Hindlimb muscle (tissue), 1 donor: ENCODE measurements around the gene HOOK2. TPM values are rescaled to one million over a fixed set of nuclear protein-coding genes. Genes with fewer than 3 reads are reported as not detected.
A peak's percentile ranks its signal among the peaks of the same experiment; 100 is the strongest.
"Not testable (repeated sequence)": the region's sequence is repeated elsewhere in the genome, so short reads cannot be mapped to it uniquely, and the experiment has no call there.

Experiments
- DNase-seq: peaks from one replicate; pipeline ENCODE4 v3.0.0-alpha.2; 2013
- polyA plus RNA-seq: library from polyadenylated mRNA; unstranded; fragments of 120-200 nt; gene quantifications from one replicate; pipeline ENCODE4 v1.2.1, GENCODE V29; 2013; ENCODE audit not compliant: insufficient read length

The HOOK2 gene, protein sequence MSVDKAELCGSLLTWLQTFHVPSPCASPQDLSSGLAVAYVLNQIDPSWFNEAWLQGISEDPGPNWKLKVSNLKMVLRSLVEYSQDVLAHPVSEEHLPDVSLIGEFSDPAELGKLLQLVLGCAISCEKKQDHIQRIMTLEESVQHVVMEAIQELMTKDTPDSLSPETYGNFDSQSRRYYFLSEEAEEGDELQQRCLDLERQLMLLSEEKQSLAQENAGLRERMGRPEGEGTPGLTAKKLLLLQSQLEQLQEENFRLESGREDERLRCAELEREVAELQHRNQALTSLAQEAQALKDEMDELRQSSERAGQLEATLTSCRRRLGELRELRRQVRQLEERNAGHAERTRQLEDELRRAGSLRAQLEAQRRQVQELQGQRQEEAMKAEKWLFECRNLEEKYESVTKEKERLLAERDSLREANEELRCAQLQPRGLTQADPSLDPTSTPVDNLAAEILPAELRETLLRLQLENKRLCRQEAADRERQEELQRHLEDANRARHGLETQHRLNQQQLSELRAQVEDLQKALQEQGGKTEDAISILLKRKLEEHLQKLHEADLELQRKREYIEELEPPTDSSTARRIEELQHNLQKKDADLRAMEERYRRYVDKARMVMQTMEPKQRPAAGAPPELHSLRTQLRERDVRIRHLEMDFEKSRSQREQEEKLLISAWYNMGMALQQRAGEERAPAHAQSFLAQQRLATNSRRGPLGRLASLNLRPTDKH
- polyA plus RNA-seq: 30.2 TPM

DNA sequence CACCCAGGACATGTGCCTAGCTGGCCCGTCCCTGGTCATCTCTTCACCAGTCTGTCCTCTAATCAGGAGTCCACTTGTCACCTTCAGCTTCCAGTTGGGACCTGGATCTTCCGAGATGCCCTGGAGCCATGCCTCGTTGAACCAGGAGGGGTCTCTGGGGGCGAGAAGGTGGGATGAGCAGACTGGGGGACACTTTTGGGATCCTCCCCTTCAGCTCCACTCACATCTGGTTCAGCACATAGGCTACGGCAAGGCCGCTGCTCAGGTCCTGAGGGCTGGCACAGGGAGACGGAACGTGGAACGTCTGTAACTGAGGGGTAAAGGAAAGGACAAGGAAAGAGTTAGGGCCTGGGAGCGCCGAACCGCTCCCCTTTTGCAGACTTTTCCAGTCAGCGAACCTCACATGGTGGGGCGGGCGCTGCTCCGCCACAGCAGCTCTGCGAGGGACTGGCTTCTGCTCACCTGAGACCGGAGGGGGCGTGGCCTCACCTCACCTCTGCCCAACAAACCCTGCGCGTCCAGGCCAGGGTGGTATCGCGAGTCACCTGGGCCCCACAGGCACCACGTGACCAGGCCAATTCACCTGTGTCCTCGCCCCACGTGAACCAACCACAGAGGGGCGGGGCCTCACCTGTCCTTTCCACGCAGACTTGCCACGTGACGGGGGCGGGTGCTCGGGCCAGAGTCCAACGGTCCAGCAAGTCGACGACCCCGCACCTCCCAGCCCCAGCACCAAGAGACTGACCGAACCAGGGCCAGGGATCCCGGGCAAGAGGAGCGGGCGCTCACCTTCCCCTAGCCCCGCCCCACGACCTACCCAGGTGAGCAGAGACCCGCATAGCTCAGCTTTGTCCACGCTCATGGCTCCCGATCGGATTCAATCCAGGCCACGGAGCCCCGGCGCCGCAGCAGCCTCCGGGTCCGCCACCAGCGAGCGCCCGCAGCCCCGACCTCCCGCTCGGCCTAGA, at the start of gene HOOK2:
HOOK2 (minus strand) TSS at position 965 of the 968 bp plus-strand sequence; CDS start at position 862, 103 bp downstream.
- DNase-seq: no peak

DNA sequence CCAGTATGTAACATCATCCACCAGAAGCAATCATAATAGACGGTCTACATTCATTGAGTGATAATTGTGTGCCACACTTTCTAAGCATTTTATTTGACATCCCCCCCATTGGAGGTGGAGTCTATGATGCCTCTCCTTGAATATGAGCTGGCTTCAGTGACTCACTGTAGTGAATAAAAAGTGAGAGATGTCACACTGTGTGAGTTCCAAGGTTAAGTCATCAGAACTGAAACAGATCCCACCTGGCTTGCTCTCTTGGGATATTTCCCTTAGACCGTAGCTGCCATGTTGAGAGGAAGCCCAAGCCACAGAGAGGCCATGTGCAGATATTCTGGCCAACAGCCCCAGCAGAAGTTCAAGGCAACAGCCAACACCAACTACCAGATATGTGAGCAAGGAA, 46.4 kb upstream of the HOOK2 start:
- no peak for DNase-seq

DNA sequence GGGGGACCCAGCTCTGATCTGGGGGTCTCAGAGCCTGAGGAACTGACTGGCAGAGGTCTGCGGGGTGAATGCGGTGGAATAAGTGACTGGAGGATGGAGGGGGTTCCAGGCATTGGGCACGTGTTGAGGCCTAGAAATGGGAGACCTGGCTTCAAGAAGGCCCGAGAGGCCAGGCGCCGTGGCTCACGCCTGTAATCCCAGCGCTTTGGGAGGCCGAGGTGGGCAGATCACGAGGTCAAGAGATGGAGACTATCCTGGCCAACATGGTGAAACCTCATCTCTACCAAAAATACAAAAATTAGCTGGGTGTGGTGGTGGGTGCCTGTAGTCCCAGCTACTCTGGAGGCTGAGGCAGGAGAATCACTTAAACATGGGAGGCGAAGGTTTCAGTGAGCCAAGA, 42.5 kb upstream of the HOOK2 start:
- DNase-seq: not testable (repeated sequence)

DNA sequence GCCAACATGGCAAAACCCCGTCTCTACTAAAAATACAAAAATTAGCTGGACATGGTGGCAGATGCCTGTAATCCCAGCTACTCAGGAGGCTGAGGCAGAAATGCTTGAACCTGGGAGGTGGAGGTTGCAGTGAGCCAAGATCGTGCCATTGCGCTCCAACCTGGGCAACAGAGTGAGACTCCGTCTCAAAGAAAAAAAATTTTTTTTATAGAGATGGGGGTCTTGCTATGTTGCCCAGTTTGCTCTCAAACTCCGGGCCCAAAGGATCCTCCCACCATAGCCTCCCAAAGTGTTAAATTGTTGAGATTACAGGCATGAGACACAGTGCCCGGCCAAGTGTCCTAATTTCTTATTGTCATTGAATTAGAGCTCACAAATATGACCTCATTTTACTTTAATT, 41.8 kb upstream of the HOOK2 start:
- DNase-seq: not testable (repeated sequence)

DNA sequence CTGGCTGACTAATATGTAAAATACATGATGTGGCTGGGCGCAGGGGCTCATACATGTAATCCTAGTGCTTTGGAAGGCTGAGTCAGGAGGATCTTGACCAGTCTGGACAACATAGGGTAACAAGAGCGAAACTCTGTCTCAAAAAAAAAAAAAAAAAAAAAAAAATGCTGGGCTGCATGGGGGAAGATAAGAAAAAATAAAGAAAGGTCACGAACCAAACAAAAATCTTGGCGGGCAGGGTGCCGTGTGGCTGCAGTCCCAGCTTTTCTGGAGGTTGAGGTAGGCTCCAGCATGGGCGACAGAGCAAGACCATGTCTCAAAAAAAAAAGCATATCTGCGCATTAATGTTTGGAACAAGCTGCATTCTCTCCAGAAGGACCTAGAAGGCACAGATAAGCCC, 39.7 kb upstream of the HOOK2 start:
- DNase-seq: no peak

DNA sequence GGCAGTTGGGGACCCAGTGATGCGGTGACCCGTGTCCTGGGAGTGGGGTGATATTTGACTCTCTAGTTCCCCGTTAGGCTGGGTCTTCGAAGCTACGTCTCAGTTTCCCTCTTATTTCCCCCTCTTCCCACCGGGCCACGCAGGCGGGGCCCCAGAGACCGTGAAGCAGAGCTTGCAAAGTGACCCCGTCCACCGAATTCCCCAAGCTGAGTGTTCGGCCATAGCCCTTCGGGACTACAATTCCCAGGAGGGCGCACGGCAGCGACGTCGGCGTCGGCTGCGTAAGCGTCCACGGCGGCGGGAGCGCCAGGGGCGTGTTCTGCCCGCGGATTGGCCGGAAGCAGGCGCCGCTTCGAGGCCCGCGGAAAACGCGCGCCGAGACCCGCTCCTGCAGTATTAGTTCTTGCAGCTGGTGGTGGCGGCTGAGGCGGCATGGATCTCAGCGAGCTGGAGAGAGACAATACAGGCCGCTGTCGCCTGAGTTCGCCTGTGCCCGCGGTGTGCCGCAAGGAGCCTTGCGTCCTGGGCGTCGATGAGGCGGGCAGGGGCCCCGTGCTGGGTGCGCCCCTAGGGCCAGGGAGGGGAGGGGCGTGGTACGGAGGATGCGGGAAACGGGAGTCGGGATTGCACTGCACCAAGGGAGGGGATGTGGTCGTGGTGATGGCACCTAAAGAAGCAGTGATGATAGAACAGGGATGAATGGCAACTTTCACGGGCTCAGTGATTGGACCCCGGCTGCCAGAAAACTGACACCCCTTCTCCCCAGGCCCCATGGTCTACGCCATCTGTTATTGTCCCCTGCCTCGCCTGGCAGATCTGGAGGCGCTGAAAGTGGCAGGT, 31.1 kb upstream of the HOOK2 start, which contains the start of gene RNASEH2A:
RNASEH2A (plus strand) TSS at position 343 of the 840 bp plus-strand sequence; CDS start at position 433, 90 bp downstream.
- DNase-seq: peak; percentile 91

DNA sequence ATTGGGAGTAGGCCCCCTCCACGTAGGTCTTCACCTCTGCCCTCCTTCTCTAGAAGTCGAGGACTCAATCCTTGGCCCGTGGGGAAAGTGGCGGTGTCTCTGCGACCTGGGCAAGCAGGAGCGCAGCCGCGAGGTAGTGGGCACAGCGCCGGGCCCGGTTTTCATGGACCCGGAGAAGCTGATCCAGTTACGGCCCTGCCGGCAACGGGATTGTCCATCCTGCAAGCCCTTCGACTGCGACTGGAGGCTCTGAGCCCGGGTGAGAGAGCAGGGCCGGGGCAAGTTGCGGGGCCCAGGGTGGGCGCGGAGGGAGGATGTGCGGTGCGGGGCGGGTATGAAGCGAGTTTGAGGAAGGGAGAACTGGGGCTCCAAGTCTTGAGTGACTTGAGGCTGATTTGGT, 28.7 kb upstream of the HOOK2 start:
- DNase-seq: no peak

DNA sequence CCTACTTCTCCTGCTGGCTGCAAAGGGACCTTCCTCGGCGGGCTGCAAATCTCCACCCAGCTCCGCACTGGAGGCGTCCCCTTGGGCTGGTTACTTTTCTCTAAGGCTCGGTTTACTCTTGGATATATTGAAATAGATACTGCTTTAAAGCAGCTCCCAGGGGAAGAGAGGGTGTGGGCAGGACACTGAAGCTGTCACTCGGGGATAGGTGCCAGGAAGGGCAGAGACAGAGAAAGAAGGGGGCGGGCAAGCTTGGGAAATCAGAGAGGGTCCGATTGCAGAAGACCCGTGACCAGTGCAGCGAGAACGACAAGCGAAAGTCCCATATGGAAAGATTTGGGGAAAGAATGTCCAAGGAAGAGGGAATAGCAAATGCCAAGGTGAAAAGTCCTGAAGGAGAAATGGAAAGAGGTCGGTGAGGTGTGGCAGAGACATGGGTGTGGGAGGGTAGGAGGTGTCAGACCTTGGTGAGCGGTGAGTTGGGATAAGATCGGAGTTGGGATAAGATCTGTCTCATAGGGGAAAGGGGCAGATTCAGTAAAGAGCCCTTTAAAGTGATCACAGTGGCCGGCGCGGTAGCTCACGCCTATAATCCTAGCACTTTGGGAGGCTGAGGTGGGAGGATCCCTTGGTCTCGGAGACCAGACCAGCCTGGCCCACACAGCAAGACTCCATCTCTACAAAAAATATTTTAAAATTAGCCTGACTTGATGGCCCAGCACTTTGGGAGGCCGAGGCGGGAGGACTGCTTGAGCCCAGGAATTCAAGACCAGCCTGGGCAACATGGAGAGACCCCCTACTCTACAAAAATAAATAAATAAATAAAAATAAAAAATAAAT, 27.1 kb upstream of the HOOK2 start:
- no peak for DNase-seq

DNA sequence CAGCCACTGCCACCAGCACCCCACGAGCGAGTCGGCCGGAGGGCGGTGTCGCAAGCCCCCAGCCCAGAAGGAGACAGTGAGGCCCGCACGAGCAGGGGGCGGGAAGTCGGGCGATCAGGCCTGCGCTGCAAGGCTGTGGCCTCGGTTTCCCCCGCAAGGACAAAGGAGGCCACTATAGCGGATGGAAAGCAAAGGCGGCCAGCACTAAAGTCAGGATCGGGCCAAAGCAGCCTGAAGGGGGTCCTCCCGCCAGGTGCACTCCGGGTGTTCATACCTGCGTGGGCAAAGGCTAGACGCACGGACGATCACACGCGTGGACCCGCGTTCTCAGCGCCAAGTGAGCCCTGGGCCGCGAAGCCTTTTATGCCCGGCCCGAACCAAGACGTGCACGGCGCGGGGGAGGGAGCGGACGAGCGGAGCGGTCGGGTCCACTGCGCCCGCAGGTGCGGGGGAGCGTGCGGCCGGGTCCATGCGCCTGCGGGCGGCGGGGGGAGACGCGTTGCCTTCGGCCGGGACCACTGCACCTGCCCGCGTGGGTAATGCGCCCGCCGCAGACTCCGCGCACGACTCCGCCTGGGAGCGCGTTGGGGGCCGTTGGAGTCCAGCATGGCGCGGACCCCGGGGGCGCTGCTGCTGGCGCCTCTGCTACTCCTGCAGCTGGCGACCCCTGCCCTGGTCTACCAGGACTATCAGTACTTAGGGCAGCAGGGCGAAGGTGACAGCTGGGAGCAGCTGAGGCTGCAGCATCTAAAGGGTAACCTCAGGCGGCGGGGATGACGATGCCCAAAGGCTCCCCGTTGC, 26.3 kb upstream of the HOOK2 start, which contains the start of the genes PRDX2 and THSD8:
PRDX2 (minus strand) TSS at position 335 of the 801 bp plus-strand sequence. CDS start 539 bp downstream, outside the sequence.
THSD8 (plus strand) TSS at position 604 of the 801 bp plus-strand sequence; CDS start at position 607, 3 bp downstream.
- DNase-seq: peak; percentile 85

DNA sequence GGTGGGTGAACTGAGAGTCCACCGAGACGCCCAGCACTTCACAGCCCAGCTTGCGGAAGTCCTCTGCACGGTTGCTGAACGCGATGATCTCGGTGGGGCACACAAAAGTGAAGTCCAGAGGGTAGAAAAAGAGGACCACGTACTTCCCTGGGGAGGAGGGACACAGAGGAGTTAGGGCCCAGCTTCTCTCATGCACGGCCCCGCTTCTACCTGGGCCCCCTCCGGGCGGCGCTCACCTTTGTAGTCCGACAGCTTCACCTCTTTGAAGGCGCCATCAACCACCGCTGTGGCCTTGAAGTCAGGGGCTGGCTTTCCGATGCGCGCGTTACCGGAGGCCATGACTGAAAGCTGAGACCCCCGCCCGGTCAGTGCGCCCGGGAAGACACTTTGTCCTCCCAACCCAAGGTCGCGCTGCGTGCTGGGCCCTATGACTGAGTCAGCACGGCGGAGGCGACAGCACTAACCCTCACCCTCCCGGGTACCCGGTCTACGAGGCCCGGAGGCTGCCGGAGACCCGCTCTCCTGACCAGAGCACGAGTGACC, 25.6 kb upstream of the HOOK2 start:
- DNase-seq: no peak

DNA sequence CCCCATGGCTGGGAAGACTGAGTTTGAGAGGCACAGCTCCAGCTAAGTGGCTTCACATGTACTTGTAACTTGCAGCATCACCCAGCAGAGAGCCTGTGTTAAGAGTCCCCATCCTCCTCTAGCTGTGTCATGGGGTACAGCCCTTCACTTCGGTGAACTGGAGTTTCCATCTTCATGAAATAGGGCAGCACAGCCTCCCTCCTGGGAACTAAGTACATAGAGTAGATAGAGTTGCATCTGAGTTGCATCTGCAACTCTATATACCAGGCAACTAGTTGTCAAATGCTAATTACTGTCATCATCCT, 25.1 kb upstream of the HOOK2 start:
- DNase-seq: no peak

DNA sequence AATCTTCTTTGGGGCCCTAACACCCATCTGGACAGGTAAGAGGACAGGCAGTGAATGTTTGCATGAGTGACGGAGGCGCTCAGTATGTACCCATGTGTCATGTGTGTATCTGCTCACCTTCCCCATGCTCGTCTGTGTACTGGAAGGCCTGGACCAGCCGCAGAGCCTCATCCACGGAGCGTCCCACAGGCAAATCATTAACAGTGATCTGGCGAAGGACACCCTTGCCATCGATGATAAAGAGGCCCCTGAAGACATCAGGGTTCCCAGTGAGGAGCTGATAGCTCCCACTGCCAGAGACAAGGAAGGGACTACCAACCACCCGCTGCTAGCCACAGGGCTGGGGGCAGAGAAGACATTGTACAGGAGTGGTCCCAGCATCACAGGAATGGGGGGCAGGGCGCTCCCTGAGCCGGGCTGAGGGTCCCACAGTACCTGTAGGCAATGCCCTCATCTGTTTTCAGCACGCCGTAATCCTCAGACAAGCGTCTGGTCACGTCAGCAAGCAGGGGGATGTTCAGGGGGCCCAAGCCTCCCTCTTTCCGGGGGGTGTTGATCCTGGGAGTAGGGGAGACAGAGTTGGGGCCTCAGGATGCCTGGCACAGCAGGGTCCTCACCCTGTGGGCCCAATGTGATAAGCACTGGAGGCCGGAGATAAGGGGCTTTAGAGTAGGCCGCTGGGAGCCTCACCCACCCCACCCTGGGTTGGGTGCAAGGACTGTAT, 24.6 kb upstream of the HOOK2 start:
- no peak for DNase-seq

DNA sequence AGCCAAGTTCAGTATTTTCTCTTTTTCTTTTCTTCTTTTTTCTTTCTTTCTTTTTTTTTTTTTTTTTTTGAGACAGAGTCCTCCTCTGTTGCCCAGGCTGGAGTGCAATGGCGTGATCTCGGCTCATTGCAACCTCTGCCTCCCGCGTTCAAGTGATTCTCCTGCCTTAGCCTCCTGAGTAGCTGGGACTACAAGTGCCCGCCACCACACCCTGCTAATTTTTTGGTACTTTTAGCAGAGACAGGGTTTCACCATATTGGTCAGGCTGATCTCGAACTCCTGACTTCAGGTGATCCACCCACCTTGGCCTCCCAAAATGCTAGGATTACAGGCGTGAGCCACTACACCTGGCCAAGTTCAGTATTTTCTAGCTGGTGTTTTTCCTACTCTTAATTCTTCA, 22.3 kb upstream of the HOOK2 start:
- DNase-seq: not testable (repeated sequence)

DNA sequence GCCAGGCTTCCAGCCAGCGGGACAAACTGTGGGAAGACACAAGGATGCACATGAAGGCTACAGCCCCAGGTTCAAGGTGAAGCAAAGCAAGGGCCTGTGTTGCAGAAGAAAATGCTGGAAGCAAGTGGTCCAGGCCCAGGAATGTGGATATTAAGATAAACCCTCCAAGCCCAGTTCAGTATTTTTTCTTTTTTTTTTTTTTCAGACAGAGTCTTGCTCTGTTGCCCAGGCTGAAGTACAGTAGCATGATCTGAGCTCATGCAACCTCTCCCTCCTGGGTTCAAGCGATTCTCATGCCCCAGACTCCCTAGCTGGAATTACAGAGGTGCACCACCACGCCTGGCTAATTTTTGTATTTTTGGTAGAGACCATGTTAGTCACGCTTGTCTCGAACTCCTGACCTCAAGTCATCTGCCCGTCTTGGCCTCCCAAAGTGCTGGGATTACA, 21.8 kb upstream of the HOOK2 start:
- no peak for DNase-seq

DNA sequence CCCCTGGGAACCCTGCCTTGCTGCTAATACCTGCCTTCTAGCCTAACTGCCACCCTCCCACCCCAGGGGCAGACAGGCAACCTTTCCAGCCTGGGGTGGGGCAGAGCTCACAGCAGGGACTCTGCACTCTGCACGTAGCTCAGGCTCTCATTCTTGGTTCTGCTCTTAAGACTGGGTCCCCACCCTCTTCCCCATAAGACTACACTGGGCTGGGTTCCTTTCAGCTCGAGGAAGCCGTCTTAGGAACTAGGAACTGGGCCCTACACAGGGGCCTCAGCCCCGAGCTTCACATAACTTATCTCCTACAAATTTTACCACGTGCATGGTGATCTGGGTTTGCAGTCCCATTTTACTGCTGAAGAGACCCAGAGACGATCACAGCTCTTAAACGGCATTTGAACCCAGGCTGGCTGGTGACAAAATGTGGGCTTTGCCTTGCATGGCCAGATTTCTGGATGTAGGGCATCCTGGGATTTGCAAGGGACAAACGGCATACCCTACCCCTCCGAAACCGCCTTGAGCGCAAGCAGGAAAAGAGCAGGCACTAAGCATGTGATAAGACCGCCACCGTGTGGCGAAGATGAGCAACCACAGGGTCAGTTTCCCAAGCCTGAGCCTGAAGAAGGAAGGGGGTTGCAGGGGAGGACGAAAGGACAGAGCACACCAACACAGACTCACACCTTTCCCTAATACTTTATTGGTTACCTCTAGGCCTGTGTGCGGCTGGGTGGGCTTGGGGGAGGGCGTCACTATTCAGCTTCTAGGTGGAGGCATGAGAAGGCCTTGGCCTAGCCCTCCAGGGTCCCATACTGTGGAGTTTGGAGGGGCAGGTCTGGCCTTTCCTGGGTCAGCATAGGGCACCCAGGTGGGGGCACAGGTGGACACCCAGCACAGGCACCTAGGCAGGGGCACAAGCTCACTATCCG, 21.1 kb upstream of the HOOK2 start:
- DNase-seq: peak; percentile 85

DNA sequence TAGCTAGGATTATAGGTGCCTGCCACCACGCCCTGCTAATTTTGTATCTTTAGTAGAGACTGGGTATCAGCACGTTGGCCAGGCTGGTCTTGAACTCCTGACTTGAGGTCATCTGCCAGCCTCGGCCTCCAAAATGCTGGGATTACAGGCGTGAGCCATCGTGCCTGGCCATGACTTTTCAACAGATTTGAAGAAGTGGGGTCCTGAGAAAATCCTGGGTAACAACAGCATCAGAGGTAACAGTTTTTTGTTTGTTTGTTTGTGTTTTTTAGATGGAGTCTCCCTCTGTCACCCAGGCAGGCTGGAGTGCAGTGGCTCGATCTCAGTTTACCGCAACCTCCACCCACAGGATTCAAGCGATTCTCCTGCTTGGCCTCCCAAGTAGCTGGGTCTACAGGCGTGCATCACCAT, 19.6 kb upstream of the HOOK2 start:
- no peak for DNase-seq

DNA sequence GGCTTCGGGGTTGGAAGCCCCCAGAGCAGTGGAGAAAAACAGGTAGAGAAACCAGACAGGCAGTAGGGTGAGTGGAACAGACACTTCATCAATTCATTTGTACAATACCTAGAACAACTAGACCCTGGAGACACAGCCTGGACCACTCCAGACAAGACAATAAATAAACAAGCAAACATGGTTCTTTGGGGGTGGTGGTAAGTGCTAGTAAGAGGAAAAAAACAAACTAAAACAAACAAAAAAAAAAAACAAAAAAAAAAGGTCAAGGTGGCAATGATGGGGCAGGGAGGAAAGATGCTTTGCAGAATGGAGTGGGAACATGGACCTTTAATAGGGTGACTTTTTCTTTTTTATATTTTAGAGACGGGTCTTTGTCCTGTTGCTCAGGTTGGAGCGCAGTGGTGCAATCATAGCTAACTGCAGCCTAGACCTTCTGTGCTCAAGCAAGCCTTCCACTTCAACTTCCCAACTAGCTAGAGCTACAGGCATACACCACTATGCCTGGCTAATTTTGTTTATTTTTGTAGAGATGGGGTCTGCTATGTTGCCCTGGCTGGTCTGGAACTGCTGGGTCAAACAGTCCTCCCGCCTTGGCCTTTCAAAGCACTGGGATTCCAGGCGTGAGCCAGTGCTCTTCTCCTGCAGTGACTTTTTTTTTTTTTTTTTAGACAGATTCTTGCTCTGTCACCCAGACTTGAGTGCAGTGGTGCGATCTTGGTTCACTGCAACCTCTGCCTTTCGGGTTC, 19.0 kb upstream of the HOOK2 start:
- DNase-seq: no peak
